Head of caudate nucleus (tissue), 42 donors: ENCODE data around the gene STAMBPL1.
"Not testable (repeated sequence)": the region's sequence is repeated elsewhere in the genome, so short reads cannot be mapped to it uniquely, and the experiment has no call there.

Experiments
- DNase-seq, 42 donors: peaks; one replicate each; pipeline versions ENCODE4 v3.0.0 to v3.0.0-alpha.2; 2020 to 2021; ENCODE audit warnings: mixed read lengths in 7 of 42
- intact Hi-C: fragments of 100-400 bp; cut with DNase I; formaldehyde crosslinking; loops from one replicate; pipeline ENCODE4 v1.15.0; 2022

STAMBPL1 gene

GRCh38 chr10:88879534-88880281 is at the start of gene STAMBPL1:
STAMBPL1 (plus strand) TSS chr10:88880245; CDS start chr10:88901709, 21,464 bp downstream.
- DNase-seq = peak in 38 of 42 donors; percentile 11 to 82 (median 60)
- intact Hi-C loops = no loop called here

GRCh38 chr10:88830643-88831268 is 49.3 kb upstream of the STAMBPL1 start:
- DNase-seq = no peak
- intact Hi-C loops = loop anchor here (10.0 kb wide), 1 partner anchor 384 kb away; no protein-coding TSS in a partner anchor

GRCh38 chr10:88831709-88832108 is 48.3 kb upstream of the STAMBPL1 start:
- intact Hi-C loops = loop anchor here (10.0 kb wide), 1 partner anchor 383 kb away; no protein-coding TSS in a partner anchor
- no peak for DNase-seq

GRCh38 chr10:88832376-88832775 is 47.7 kb upstream of the STAMBPL1 start:
- intact Hi-C loops = loop anchor here (10.0 kb wide), 1 partner anchor 382 kb away; no protein-coding TSS in a partner anchor

DNA sequence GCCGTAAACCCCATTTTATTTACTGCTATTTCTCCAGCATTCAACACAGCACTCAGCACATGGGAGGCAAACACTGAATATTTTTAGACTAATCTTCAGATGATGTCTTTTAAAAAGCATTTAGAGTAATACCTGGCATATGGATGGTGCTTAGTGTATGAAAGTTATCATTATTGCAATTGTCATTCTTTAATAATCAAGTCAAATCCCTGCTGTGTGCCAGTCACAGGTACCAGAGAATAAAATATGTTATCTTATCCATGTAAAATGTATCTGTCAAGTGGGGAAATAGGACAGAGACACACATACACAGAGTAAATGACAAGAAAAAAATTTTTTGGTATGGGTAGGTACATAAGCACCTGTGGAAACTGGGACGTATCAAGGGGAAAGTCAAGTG is 46.9 kb upstream of the STAMBPL1 start:
- intact Hi-C loops = loop anchor here (10.0 kb wide), 1 partner anchor 382 kb away; no protein-coding TSS in a partner anchor
- no peak for DNase-seq

More at GRCh38 chr10:88832376-88832775, 47.7 kb upstream of the STAMBPL1 start:
- DNase-seq = no peak

DNA sequence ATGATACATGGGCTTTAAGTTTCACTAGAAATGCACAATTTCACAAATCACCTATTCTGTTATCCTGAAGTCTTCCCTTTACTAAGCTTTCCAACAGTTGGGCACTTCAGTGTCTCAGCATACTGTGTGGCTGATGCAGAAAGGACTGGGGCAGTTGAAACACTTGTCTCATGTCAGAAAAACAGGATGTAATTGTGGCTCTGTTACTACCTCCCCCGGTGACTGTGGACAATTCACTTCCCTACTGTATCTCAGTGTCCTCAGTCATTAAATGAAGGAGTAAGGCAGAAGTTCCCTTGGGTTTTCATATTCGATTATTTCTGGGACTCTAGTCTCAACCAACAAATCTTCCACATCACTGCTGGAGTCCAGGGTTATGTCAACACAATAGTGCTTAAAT is 46.3 kb upstream of the STAMBPL1 start:
- no peak for DNase-seq
- intact Hi-C loops = loop anchor here (10.0 kb wide), 1 partner anchor 381 kb away; no protein-coding TSS in a partner anchor

- DNase-seq = peak; percentile 69 to 93 (median 86)
- intact Hi-C loops = loop anchor here (5.0 to 10.0 kb wide), 2 partner anchors 97 to 379 kb away; no protein-coding TSS in a partner anchor
These were observed 44.7 kb upstream of the STAMBPL1 start for GRCh38 chr10:88835096-88835909.

DNA sequence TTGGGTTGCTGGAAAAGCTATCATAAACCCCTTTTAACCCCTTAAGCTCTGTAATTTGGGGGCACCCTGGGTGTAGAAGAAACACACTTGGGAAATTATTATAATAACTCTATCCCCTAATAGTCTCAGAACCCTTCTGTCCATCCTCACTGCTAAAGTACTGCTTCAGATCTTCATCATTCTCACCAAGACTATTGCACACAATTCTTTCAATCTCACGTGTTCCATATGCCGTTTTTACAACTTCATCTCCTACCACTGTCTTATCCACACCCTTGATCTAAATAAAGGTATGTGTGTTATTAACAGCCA is 44.2 kb upstream of the STAMBPL1 start:
- no peak for DNase-seq
- intact Hi-C loops = loop anchor here (5.0 to 10.0 kb wide), 2 partner anchors 96 to 379 kb away; no protein-coding TSS in a partner anchor

DNA sequence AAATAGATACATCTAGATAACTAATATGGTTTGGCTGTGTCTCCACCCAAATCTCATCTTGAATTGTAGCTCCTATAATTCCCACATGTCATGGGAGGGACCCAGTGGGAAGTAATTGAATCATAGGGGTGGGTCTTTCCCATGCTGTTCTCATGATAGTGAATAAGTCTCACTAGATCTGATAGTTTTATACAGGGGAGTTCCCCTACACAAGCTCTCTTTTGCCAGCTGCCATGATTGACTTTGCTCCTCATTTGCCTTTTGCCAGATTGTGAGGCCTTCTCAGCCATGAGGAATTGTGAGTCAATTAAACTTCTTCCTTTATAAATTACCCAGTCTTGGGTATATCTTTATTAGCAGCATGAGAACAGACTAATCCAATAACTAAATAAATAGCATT is 42.4 kb upstream of the STAMBPL1 start:
- intact Hi-C loops = loop anchor here (5.0 to 10.0 kb wide), 2 partner anchors 95 to 377 kb away; no protein-coding TSS in a partner anchor
- DNase-seq = not testable (repeated sequence)

GRCh38 chr10:88838766-88839350 is 41.2 kb upstream of the STAMBPL1 start:
- intact Hi-C loops = loop anchor here (5.0 to 10.0 kb wide), 2 partner anchors 93 to 376 kb away; no protein-coding TSS in a partner anchor
- DNase-seq = no peak

- no peak for DNase-seq
- intact Hi-C loops = no loop called here
These were observed 39.9 kb upstream of the STAMBPL1 start for GRCh38 chr10:88840104-88840503.

DNA sequence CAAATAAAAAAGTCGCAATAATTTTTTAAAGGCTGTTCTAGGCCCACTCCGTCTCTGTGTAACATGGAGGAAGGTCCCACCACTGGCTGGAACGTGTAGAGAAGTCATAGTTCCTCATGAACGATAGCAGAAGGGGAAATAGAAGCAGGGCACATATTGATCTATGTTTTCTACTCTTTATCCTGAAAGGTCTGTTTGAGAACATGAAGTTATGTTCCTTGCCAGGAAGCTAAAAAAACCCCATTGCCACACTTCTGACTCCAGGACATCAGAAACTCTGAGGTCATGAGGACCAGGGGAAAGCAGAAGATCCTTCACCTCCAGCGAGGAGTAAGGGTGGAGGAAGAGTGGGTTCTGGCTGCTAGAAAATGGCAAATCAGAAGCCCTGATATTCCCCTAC is 39.2 kb upstream of the STAMBPL1 start:
- DNase-seq = no peak
- intact Hi-C loops = no loop called here

- intact Hi-C loops = no loop called here
These were observed 38.5 kb upstream of the STAMBPL1 start for GRCh38 chr10:88841316-88842111.

DNA sequence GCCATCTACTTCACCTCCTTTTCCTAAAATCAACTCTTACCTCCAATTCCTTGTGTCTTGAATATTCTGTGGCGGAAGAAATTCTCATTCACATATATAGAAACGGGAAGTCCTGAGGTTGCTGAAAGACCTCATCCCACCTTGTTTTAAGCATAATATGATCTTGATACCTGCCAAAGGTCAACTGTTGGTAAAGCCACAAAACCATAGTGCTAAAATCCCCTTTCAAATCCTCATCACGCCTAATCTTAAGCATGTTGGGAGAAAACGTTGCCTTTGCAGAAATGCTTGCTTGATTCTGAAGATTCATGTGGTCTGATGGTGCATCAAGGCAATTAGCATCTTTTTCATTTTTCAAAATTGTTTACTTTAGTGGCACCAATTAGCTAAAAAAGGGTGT is 36.9 kb upstream of the STAMBPL1 start:
- no peak for DNase-seq
- intact Hi-C loops = no loop called here

More at GRCh38 chr10:88841316-88842111, 38.5 kb upstream of the STAMBPL1 start:
- DNase-seq = no peak

DNA sequence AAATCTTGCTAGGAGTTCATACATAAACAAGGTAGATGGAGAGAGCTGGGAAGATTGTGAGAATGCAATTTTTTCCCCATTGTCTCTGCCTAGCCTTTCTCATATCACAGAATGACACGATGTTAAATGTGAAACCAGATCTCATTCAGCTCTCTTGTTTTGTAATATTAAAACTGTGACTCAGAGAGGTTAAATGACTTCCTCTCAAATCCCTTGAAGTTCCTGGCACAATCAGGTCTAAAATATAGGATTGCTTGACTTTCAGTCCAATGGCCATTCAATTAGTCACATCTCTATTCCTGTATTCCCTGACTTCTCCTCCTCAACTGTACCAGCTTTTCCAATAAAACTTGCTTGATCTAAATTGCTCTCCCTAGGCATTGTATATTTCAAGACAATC is 31.5 kb upstream of the STAMBPL1 start:
- DNase-seq = no peak
- intact Hi-C loops = no loop called here

- intact Hi-C loops = no loop called here
- DNase-seq = no peak
These were observed 30.8 kb upstream of the STAMBPL1 start for GRCh38 chr10:88849234-88849633.

DNA sequence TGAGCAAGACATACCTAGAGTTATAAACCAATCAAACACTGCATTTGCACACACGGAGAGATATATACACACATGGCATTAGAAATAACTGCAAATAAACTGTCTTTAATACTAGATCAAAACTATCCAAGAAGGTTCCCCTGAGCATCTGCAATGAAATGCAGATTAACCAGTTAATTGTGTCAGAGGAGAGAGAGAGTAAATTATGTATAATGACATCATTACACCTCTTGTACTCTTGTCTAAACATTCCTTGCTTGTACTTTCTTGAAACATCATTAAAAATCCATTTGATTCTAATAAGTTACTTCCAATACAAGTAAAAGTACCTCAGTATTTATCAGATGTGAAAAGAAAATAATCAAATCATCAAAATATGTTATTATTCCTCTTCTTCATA is 29.3 kb upstream of the STAMBPL1 start:
- DNase-seq = no peak
- intact Hi-C loops = no loop called here

DNA sequence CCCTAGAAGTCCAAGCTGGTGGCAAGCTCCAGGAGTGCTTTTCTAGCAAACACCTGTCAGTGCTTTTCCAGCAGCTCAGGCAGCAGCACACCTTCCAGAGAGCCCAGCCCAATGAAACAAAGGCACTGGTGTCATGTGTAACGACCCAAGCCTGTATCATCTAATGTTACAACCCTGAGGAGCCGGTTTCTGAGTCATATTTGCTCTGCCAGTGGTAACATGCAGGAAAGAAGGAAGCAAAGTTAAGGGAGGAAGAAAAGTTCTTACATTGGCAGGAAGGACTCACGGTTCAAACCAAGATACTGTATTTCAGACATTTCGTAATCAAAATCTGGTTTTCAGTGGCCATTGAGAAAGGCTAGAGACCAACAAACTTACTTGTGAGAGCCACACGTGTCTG is 28.3 kb upstream of the STAMBPL1 start, which contains the start of gene ANKRD22:
ANKRD22 (minus strand) TSS at position 139 of the 400 bp plus-strand sequence. CDS start 237 bp downstream, outside the sequence.
- intact Hi-C loops = no loop called here
- peak in 4 of 42 donors; percentile 9 to 43 (median 18) for DNase-seq
